K562 (cell line): ENCODE measurements around the gene SUMF1. TPM values are rescaled to one million over a fixed set of nuclear protein-coding genes. Genes with fewer than 3 reads are reported as not detected.

ENCODE experiments used
- ATAC-seq: fragments of 200-7000 bp; cut with Tn5 transposase; 3 replicates; pipeline ENCODE4 v1.9.1; 2020; ENCODE audit warnings: moderate library complexity
- BruUV-seq: library from RNA; stranded (reverse); fragments of 400-500 nt; replicated peaks from 2 replicates; lab custom pipeline; 2021; lab: Mats Ljungman, UMichigan
- CTCF ChIA-PET: fragments of 300-600 bp; formaldehyde crosslinking; extraction: SDS; loops from one replicate; lab custom pipeline; 2021; ENCODE audit warnings: low intra/inter-chr PET ratio; lab: Yijun Ruan, JAX
- POLR2A ChIA-PET: fragments of 300-600, 350-650 bp; sonication (Branson Sonifier 250); formaldehyde crosslinking; extraction: SDS; loops from one replicate; lab custom pipeline; 2021; ENCODE audit warnings: antibody characterized with exemption, inconsistent platforms; lab: Yijun Ruan, JAX
- DNase-seq, 4 experiments: peaks; one replicate each; pipeline versions ENCODE4 v3.0.0 to v3.0.0-alpha.2; 2011 to 2018; ENCODE audit warnings: low spot score in 3 of 4, mixed read lengths in 3 of 4; ENCODE audit errors: extremely low read depth in 1 of 4
- FAIRE-seq: peaks from 2 replicates; lab custom pipeline; 2011; peaks lifted over from hg19 to GRCh38; lab: Jason Lieb, UNC
- H2AFZ ChIP-seq: 2 replicates; pipeline ENCODE4 v1.6.0; 2011; ENCODE audit warnings: low read depth, low read length, control low read depth, inconsistent platforms
- H3K27ac ChIP-seq: fragments of 200-600 bp; 3 replicates; pipeline ENCODE4 v1.8.0; 2011; ENCODE audit warnings: low read depth, mild to moderate bottlenecking, control low read depth, inconsistent platforms, low read length, moderate library complexity, mixed read lengths; ENCODE audit errors: extremely low read depth
- H3K27me3 ChIP-seq, 2 experiments: fragments of 300-600 bp in 1 of 2; 2 replicates in 1 of 2; 3 replicates in 1 of 2; pipeline versions ENCODE4 v1.6.0 to v1.8.0; 2011; ENCODE audit warnings: inconsistent platforms in 2 of 2, low read length in 2 of 2, mild to moderate bottlenecking in 1 of 2, mixed read lengths in 1 of 2, moderate library complexity in 1 of 2; ENCODE audit not compliant: control insufficient read depth in 2 of 2, insufficient read depth in 2 of 2
- H3K36me3 ChIP-seq: fragments of 300-600 bp; 3 replicates; pipeline ENCODE4 v1.8.0; 2011; ENCODE audit warnings: mild to moderate bottlenecking, low read length, inconsistent platforms; ENCODE audit not compliant: control insufficient read depth, insufficient read depth
- H3K4me1 ChIP-seq, 2 experiments: fragments of 200-600 bp in 1 of 2; replicated peaks in 1 of 2; 2 replicates in 1 of 2; 3 replicates in 1 of 2; pipeline versions ENCODE4 v1.5.1 to v1.8.0; 2011; ENCODE audit warnings: inconsistent platforms in 2 of 2, low read length in 2 of 2, mild to moderate bottlenecking in 1 of 2, mixed read lengths in 1 of 2, moderate library complexity in 1 of 2; ENCODE audit not compliant: control insufficient read depth in 2 of 2, insufficient read depth in 2 of 2
- H3K4me2 ChIP-seq: 2 replicates; pipeline ENCODE4 v1.6.1; 2011; ENCODE audit warnings: low read length, control low read depth, inconsistent platforms, mixed read lengths; ENCODE audit not compliant: insufficient read depth
- H3K4me3 ChIP-seq: fragments of 200-600 bp; sonication (generic), shearing (Covaris generic); 2 replicates; pipeline ENCODE4 v1.5.1; 2016; ENCODE audit warnings: control low read depth, inconsistent platforms
- H3K79me2 ChIP-seq: fragments of 200-600 bp; 3 replicates; pipeline ENCODE4 v1.8.0; 2011; ENCODE audit warnings: low read length, inconsistent platforms; ENCODE audit not compliant: control insufficient read depth, insufficient read depth
- H3K9ac ChIP-seq, 2 experiments: 2 replicates each; pipeline versions ENCODE4 v1.6.0 to v1.6.1; 2011; ENCODE audit warnings: low read depth in 2 of 2, low read length in 2 of 2, control low read depth in 1 of 2, inconsistent platforms in 1 of 2, mild to moderate bottlenecking in 1 of 2, mixed read lengths in 1 of 2; ENCODE audit not compliant: insufficient read depth in 1 of 2
- H3K9me1 ChIP-seq: one replicate; pipeline ENCODE4 v1.6.0; 2011; ENCODE audit warnings: inconsistent platforms, mild to moderate bottlenecking, low read length, moderate library complexity; ENCODE audit not compliant: control insufficient read depth, insufficient read depth
- H3K9me3 ChIP-seq: replicated peaks from 2 replicates; pipeline ENCODE4 v1.5.1; 2011; ENCODE audit warnings: low read depth, low read length, inconsistent platforms; ENCODE audit not compliant: control insufficient read depth, insufficient read depth
- H4K20me1 ChIP-seq: replicated peaks from 2 replicates; pipeline ENCODE4 v1.6.1; 2011; ENCODE audit warnings: low read length, inconsistent platforms, mixed read lengths; ENCODE audit not compliant: control insufficient read depth, insufficient read depth
- ARID3A ChIP-seq: IDR thresholded peaks from 2 replicates; pipeline ENCODE4 v1.6.1; 2012; ENCODE audit warnings: low read depth, low read length, improper control_type of control experiment, borderline replicate concordance
- FOXP4 ChIP-seq: sonication (generic); formaldehyde crosslinking; IDR thresholded peaks from 2 replicates; pipeline ENCODE4 v1.8.0; 2022; ENCODE audit warnings: mild to moderate bottlenecking, missing genetic modification reagents, borderline replicate concordance
- HIVEP1 ChIP-seq: fragments of 250-450 bp; sonication (Bioruptor Pico); IDR thresholded peaks from 2 replicates; pipeline ENCODE4 v1.4.0; 2020; ENCODE audit warnings: mild to moderate bottlenecking
- HNRNPLL ChIP-seq: fragments of 200-400 bp; formaldehyde crosslinking; IDR thresholded peaks from 2 replicates; pipeline ENCODE4 v1.6.1; 2017; ENCODE audit warnings: low read length, low read depth, mild to moderate bottlenecking; ENCODE audit not compliant: poor library complexity, severe bottlenecking
- MYNN ChIP-seq, 2 experiments: sonication (generic); formaldehyde crosslinking in 1 of 2; IDR thresholded peaks; 2 replicates each; pipeline versions ENCODE4 v1.5.0 to v1.6.1; 2016 to 2020; ENCODE audit warnings: antibody characterized with exemption in 1 of 2, missing genetic modification reagents in 1 of 2
- PHB ChIP-seq: fragments of 250-450 bp; sonication (Bioruptor Pico); IDR thresholded peaks from 2 replicates; pipeline ENCODE4 v1.5.0; 2021
- POLR2H ChIP-seq: IDR thresholded peaks from 2 replicates; pipeline ENCODE4 v1.6.1; 2016; ENCODE audit warnings: missing genetic modification characterization, low read depth, mild to moderate bottlenecking, control low read depth, missing compliant biosample characterization, moderate library complexity
- PYGO2 ChIP-seq: fragments of 450-650 bp; IDR thresholded peaks from 2 replicates; pipeline ENCODE4 v1.6.1; 2016; ENCODE audit warnings: mild to moderate bottlenecking, missing genetic modification characterization, moderate library complexity, missing compliant biosample characterization
- SMAD4 ChIP-seq: fragments of 250-450 bp; sonication (Bioruptor Pico); conservative IDR thresholded peaks from 2 replicates; pipeline ENCODE4 v1.8.0; 2021; ENCODE audit warnings: inconsistent platforms, mild to moderate bottlenecking, moderate library complexity
- TEAD4 ChIP-seq, 2 experiments: sonication (generic) in 1 of 2; formaldehyde crosslinking in 1 of 2; IDR thresholded peaks; 2 replicates each; pipeline versions ENCODE4 v1.6.1 to v1.8.0; 2012 to 2022; ENCODE audit warnings: borderline replicate concordance in 1 of 2, inconsistent platforms in 1 of 2, low read length in 1 of 2, mild to moderate bottlenecking in 1 of 2, missing genetic modification reagents in 1 of 2
- ZBED1 ChIP-seq: IDR thresholded peaks from 2 replicates; pipeline ENCODE4 v1.6.1; 2014
- ZFP1 ChIP-seq: fragments of 450-650 bp; formaldehyde crosslinking; IDR thresholded peaks from 2 replicates; pipeline ENCODE4 v1.4.0; 2020; ENCODE audit warnings: mild to moderate bottlenecking, mixed read lengths
- ZNF124 ChIP-seq: sonication (generic); formaldehyde crosslinking; IDR thresholded peaks from 2 replicates; pipeline ENCODE4 v1.8.1; 2022; ENCODE audit warnings: missing genetic modification reagents
- ZNF436 ChIP-seq: fragments of 250-450, 450-650 bp; sonication (Bioruptor Pico); formaldehyde crosslinking; IDR thresholded peaks from 2 replicates; pipeline ENCODE4 v1.7.0; 2020; ENCODE audit warnings: mild to moderate bottlenecking
- in situ Hi-C: fragments of 300-500 bp; cut with MboI; formaldehyde crosslinking; loops from 4 replicates; pipeline ENCODE4 v1.15.0; 2018; ENCODE audit warnings: inconsistent platforms, mixed read lengths
- intact Hi-C: fragments of 100-400 bp; cut with micrococcal nuclease; formaldehyde crosslinking; loops from 2 replicates; pipeline ENCODE4 v1.14.2; 2022
- polyA plus RNA-seq, 8 experiments: library from polyadenylated mRNA; depleted of rRNA in 4 of 8; stranded (reverse) in 5 of 8; unstranded in 3 of 8; fragments of >200 nt; fragmentation: Nextera tagmentation in 2 of 8; fragmentation: Illumina TruSeq in 1 of 8; extraction: Ambion mirVana in 2 of 8; extraction: Trizol in 1 of 8; gene quantifications; 2 replicates each; pipeline versions ENCODE4 v1.2.1 to v1.2.3, GENCODE V29; 2011 to 2014; ENCODE audit warnings: inconsistent platforms in 1 of 8, missing spikeins in 1 of 8
- total RNA-seq, 7 experiments: library from RNA; depleted of rRNA in 6 of 7; stranded (reverse); fragments of >200 nt in 6 of 7; fragmentation: Illumina TruSeq in 2 of 7; extraction: Trizol in 2 of 7; gene quantifications; 2 replicates each; pipeline versions ENCODE4 v1.2.1 to v1.2.3, GENCODE V29; 2011 to 2021; ENCODE audit warnings: low replicate concordance in 1 of 7
- TF ChIP-seq, protein P1 (sequence below): fragments of 250-450 bp; sonication (Bioruptor Pico); IDR thresholded peaks from 2 replicates; pipeline ENCODE4 v1.9.0; 2021; ENCODE audit warnings: mild to moderate bottlenecking

Gene SUMF1
- total and polyA plus RNA-seq, 9 of the 15 experiments (the other 6 are each of a cell fraction or from before 2014, with no cell fraction given) = 1.3 to 7.4 (median 4.2) TPM

GRCh38 chr3:4408958-4409357 lies 58.1 kb downstream of the SUMF1 start:
- no peak overlapping the region; the same call in 2 of the 3 replicates for H3K27ac ChIP-seq
- no peaks in the 10 kb centered on the region for H3K9me3 ChIP-seq
- ChIA-PET POLR2A (interaction anchor here (0.6 to 3.2 kb wide), 4 partner anchors 10 to 85 kb away, joined by 3 to 10 read pairs (median 4); partner anchors contain the start of gene ITPR1), CTCF (no interaction called here)
- FAIRE-seq = no peak
- H4K20me1 ChIP-seq = no peaks in the 10 kb centered on the region
- H3K9ac ChIP-seq = no peak overlapping the region
- 0 out of 3 replicates have a peak, but pooled peaks cover 5% of the 10 kb centered on the region for H3K36me3 ChIP-seq
- peak overlapping the region; percentile 30; the same call in 1 of the 2 replicates for H3K4me2 ChIP-seq
- DNase-seq = no peak
- TF ChIP-seq ZNF436 (CRISPR knock-in tag) (no peak), FOXP4 (CRISPR knock-in tag) (no peak), TEAD4 (IDR thresholded peaks at IDR 0.05; ENCODE audit: low read length) (no peak), TEAD4 (CRISPR knock-in tag; IDR thresholded peaks at IDR 0.05; ENCODE audit: borderline replicate concordance) (no peak), ZFP1 (CRISPR knock-in tag) (no peak), SMAD4 (CRISPR knock-in tag) (no peak), PYGO2 (tag) (no peak), POLR2H (tag) (no peak), HIVEP1 (CRISPR knock-in tag) (no peak), PHB (CRISPR knock-in tag) (no peak), MYNN (IDR thresholded peaks at IDR 0.05) (no peak), MYNN (CRISPR knock-in tag; IDR thresholded peaks at IDR 0.05) (no peak), HNRNPLL (no peak), ARID3A (no peak), ZBED1 (no peak), ZNF124 (no peak)
- TF ChIP-seq, protein P1, sequence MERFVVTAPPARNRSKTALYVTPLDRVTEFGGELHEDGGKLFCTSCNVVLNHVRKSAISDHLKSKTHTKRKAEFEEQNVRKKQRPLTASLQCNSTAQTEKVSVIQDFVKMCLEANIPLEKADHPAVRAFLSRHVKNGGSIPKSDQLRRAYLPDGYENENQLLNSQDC (CRISPR knock-in tag) = no peak
- intact Hi-C loops (no loop called here), in situ Hi-C loops (no loop called here)
- H3K4me1 ChIP-seq = peaks cover 0 to 12% of the 10 kb centered on the region in 2 experiments; a peak in 2 of 5 replicates
- no peak overlapping the region for H3K4me3 ChIP-seq
- H3K9me1 ChIP-seq = no peaks in the 10 kb centered on the region
- no peaks in the 10 kb centered on the region for H3K79me2 ChIP-seq
- no TSS peak for BruUV-seq
- H2AFZ ChIP-seq = no peak overlapping the region; the same call in 1 of the 2 replicates
- H3K27me3 ChIP-seq = no peaks in the 10 kb centered on the region
- peak; percentile 62 for ATAC-seq
